HG02610 (cell line): ENCODE results near the gene PPM1G.
A peak's percentile ranks its signal among the peaks of the same experiment; 100 is the strongest.
"Not testable (repeated sequence)": the region's sequence is repeated elsewhere in the genome, so short reads cannot be mapped to it uniquely, and the experiment has no call there.

ENCODE experiments used
- ATAC-seq: cut with Tn5 transposase; IDR thresholded peaks from one replicate; pipeline ENCODE4 v1.9.1; 2021; ENCODE audit warnings: mild to moderate bottlenecking, moderate library complexity; ENCODE audit not compliant: unreplicated experiment

PPM1G gene

GRCh38 chr2:27409321-27410073 is at the start of gene PPM1G:
Gene PPM1G (minus strand): TSS chr2:27409591. CDS start chr2:27409422, 169 bp downstream.
- ATAC-seq, result peak; percentile 96

GRCh38 chr2:27453968-27454367 is 44.6 kb upstream of the PPM1G start:
- ATAC-seq, result no peak

- no peak for ATAC-seq
Observed at GRCh38 chr2:27451095-27451494, 41.7 kb upstream of the PPM1G start.

GRCh38 chr2:27448381-27448780 is 39.0 kb upstream of the PPM1G start:
- no peak for ATAC-seq

GRCh38 chr2:27446057-27446456 is 36.7 kb upstream of the PPM1G start:
- no peak for ATAC-seq

- ATAC-seq, result no peak
Observed at GRCh38 chr2:27445615-27446014, 36.2 kb upstream of the PPM1G start.

GRCh38 chr2:27445155-27445554 is 35.8 kb upstream of the PPM1G start:
- no peak for ATAC-seq

GRCh38 chr2:27442920-27443282 is 33.5 kb upstream of the PPM1G start:
- no peak for ATAC-seq

GRCh38 chr2:27441958-27442919 is 32.8 kb upstream of the PPM1G start, which contains the start of gene KRTCAP3:
Gene KRTCAP3 (plus strand): TSS chr2:27442381. CDS start chr2:27442413, 32 bp downstream.
- no peak for ATAC-seq

- ATAC-seq, result no peak
Observed at GRCh38 chr2:27441226-27441926, 32.0 kb upstream of the PPM1G start.

GRCh38 chr2:27435628-27436027 is 26.2 kb upstream of the PPM1G start:
- no peak for ATAC-seq

- no peak for ATAC-seq
Observed at GRCh38 chr2:27431395-27431794, 22.0 kb upstream of the PPM1G start.

- ATAC-seq, result peak; percentile 74
Observed at GRCh38 chr2:27428978-27429541, 19.7 kb upstream of the PPM1G start.

GRCh38 chr2:27428213-27428977 is 19.0 kb upstream of the PPM1G start, which contains the start of gene NRBP1:
Gene NRBP1 (plus strand): TSS chr2:27428631. CDS start chr2:27433274, 4,643 bp downstream.
- peak; percentile 85 for ATAC-seq

GRCh38 chr2:27427863-27428212 is 18.4 kb upstream of the PPM1G start:
- ATAC-seq, result no peak

- not testable (repeated sequence) for ATAC-seq
Observed at GRCh38 chr2:27425039-27425438, 15.6 kb upstream of the PPM1G start.

GRCh38 chr2:27422958-27423357 is 13.6 kb upstream of the PPM1G start:
- ATAC-seq, result no peak

GRCh38 chr2:27421660-27422250 is 12.4 kb upstream of the PPM1G start:
- no peak for ATAC-seq

GRCh38 chr2:27420996-27421395 is 11.6 kb upstream of the PPM1G start:
- ATAC-seq, result no peak

- no peak for ATAC-seq
Observed at GRCh38 chr2:27416151-27416550, 6.8 kb upstream of the PPM1G start.
